HCT116 (cell line): Measurements from ENCODE around the gene CABLES1. TPM values are rescaled to one million over a fixed set of nuclear protein-coding genes. Genes with fewer than 3 reads are reported as not detected.

ENCODE experiments used
- ATAC-seq: fragments of 200-7000 bp; cut with Tn5 transposase; 2 replicates; pipeline ENCODE4 v1.9.1; 2020; ENCODE audit warnings: mild to moderate bottlenecking, moderate library complexity
- BruUV-seq: library from RNA; stranded (reverse); fragments of 400-500 nt; replicated peaks from 2 replicates; lab custom pipeline; 2021; lab: Mats Ljungman, UMichigan
- CTCF ChIA-PET: fragments of 300-600 bp; sonication (Branson Sonifier 250); formaldehyde crosslinking; loops from one replicate; lab custom pipeline; 2021; ENCODE audit warnings: antibody characterized with exemption; lab: Charles Lee
- POLR2A ChIA-PET: fragments of 300-600, 350-600 bp; sonication (Branson Sonifier 250); formaldehyde crosslinking; loops from one replicate; lab custom pipeline; 2021; ENCODE audit warnings: antibody characterized with exemption; lab: Charles Lee
- RAD21 ChIA-PET, 2 experiments: fragments of 300-600 bp; sonication (Branson Sonifier 250); formaldehyde crosslinking; loops; one replicate each; lab custom pipeline; 2023; ENCODE audit warnings: low total read pairs in 2 of 2; ENCODE audit not compliant: uncharacterized antibody in 2 of 2, unreplicated experiment in 2 of 2, low non-redundant PET in 1 of 2; lab: Charles Lee
- DNase-seq: peaks from one replicate; pipeline ENCODE4 v3.0.0-alpha.2; 2010; ENCODE audit warnings: low read depth, low spot score
- H2AFZ ChIP-seq: fragments of 200-600 bp; shearing (Covaris generic), sonication (generic); 2 replicates; pipeline ENCODE4 v1.6.1; 2017; ENCODE audit warnings: low read depth, mixed run types, mixed read lengths, antibody characterized with exemption, low read length; ENCODE audit not compliant: poor library complexity, severe bottlenecking
- H3K27ac ChIP-seq: 2 replicates; pipeline ENCODE4 v1.5.1; 2012; ENCODE audit warnings: low read depth, low read length
- H3K27me3 ChIP-seq: fragments of 200-600 bp; sonication (generic); 2 replicates; pipeline ENCODE4 v1.6.1; 2016; ENCODE audit warnings: mixed run types, low read length, mixed read lengths; ENCODE audit not compliant: insufficient read depth
- H3K36me3 ChIP-seq, 2 experiments: fragments of 200-500 bp in 1 of 2; fragments of 200-600 bp in 1 of 2; sonication (Bioruptor generic) in 1 of 2; sonication (generic) in 1 of 2; 2 replicates each; pipeline versions ENCODE4 v1.5.1 to v1.6.1; 2014 to 2016; ENCODE audit warnings: low read length in 2 of 2, inconsistent platforms in 1 of 2, mixed read lengths in 1 of 2, mixed run types in 1 of 2; ENCODE audit not compliant: insufficient read depth in 2 of 2, control insufficient read depth in 1 of 2
- H3K4me1 ChIP-seq, 2 experiments: fragments of 200-600 bp in 1 of 2; sonication (generic) in 1 of 2; 2 replicates each; pipeline versions ENCODE4 v1.5.1 to v1.6.1; 2012 to 2017; ENCODE audit warnings: low read length in 2 of 2, inconsistent platforms in 1 of 2, mild to moderate bottlenecking in 1 of 2, mixed read lengths in 1 of 2, mixed run types in 1 of 2, moderate library complexity in 1 of 2; ENCODE audit not compliant: insufficient read depth in 2 of 2, control insufficient read depth in 1 of 2
- H3K4me2 ChIP-seq: fragments of 200-600 bp; sonication (generic); 2 replicates; pipeline ENCODE4 v1.6.1; 2017; ENCODE audit warnings: mixed run types, low read length, mixed read lengths
- H3K4me3 ChIP-seq, 2 experiments: fragments of 200-600 bp in 1 of 2; sonication (generic) in 1 of 2; replicated peaks in 1 of 2; 2 replicates each; pipeline ENCODE4 v1.5.1; 2011 to 2016; ENCODE audit warnings: low read length in 2 of 2, control low read depth in 1 of 2, low read depth in 1 of 2, mild to moderate bottlenecking in 1 of 2, mixed read lengths in 1 of 2, mixed run types in 1 of 2
- H3K79me2 ChIP-seq: fragments of 200-600 bp; sonication (generic); 2 replicates; pipeline ENCODE4 v1.6.1; 2017; ENCODE audit warnings: mild to moderate bottlenecking, mixed run types, low read length, moderate library complexity, mixed read lengths; ENCODE audit not compliant: insufficient read depth
- H3K9ac ChIP-seq: fragments of 200-600 bp; sonication (generic); 2 replicates; pipeline ENCODE4 v1.6.1; 2016; ENCODE audit warnings: low read length, mixed read lengths
- H3K9me2 ChIP-seq: fragments of 200-600 bp; sonication (generic), shearing (Covaris generic); 2 replicates; pipeline ENCODE4 v1.6.1; 2017; ENCODE audit warnings: mixed run types, mild to moderate bottlenecking, moderate library complexity; ENCODE audit not compliant: insufficient read depth
- H3K9me3 ChIP-seq, 2 experiments: fragments of 200-500 bp in 1 of 2; fragments of 200-600 bp in 1 of 2; sonication (Bioruptor generic) in 1 of 2; sonication (generic) in 1 of 2; 2 replicates each; pipeline ENCODE4 v1.6.1; 2014 to 2017; ENCODE audit warnings: low read length in 2 of 2, mixed read lengths in 2 of 2, inconsistent platforms in 1 of 2, low read depth in 1 of 2, mild to moderate bottlenecking in 1 of 2, mixed run types in 1 of 2, moderate library complexity in 1 of 2; ENCODE audit not compliant: control insufficient read depth in 1 of 2, insufficient read depth in 1 of 2
- H4K20me1 ChIP-seq: fragments of 200-600 bp; sonication (generic), shearing (Covaris generic); 2 replicates; pipeline ENCODE4 v1.6.1; 2017; ENCODE audit warnings: mixed run types, mild to moderate bottlenecking, moderate library complexity; ENCODE audit not compliant: insufficient read depth
- ATF3 ChIP-seq: IDR thresholded peaks from 2 replicates; pipeline ENCODE4 v1.6.1; 2012
- CBX3 ChIP-seq: IDR thresholded peaks from 2 replicates; pipeline ENCODE4 v1.6.1; 2012; ENCODE audit warnings: low read depth
- EGR1 ChIP-seq: IDR thresholded peaks from 2 replicates; pipeline ENCODE4 v1.6.1; 2012; ENCODE audit warnings: low read depth
- ELF1 ChIP-seq: IDR thresholded peaks from 2 replicates; pipeline ENCODE4 v1.6.1; 2012; ENCODE audit warnings: low read depth, borderline replicate concordance
- EZH2 ChIP-seq: fragments of 200-600 bp; sonication (generic); IDR thresholded peaks from 2 replicates; pipeline ENCODE4 v1.6.1; 2017; ENCODE audit warnings: antibody characterized with exemption, mixed run types
- EZH2phosphoT487 ChIP-seq: fragments of 200-600 bp; IDR thresholded peaks from 2 replicates; pipeline ENCODE4 v1.6.1; 2018; ENCODE audit warnings: antibody characterized with exemption, borderline replicate concordance
- JUND ChIP-seq: IDR thresholded peaks from 2 replicates; pipeline ENCODE4 v1.6.1; 2012
- MAX ChIP-seq: IDR thresholded peaks from 2 replicates; pipeline ENCODE4 v1.6.1; 2012
- POLR2A ChIP-seq: IDR thresholded peaks from 2 replicates; pipeline ENCODE4 v1.7.0; 2011; ENCODE audit warnings: borderline replicate concordance; ENCODE audit not compliant: insufficient read depth, insufficient read length; ENCODE audit errors: extremely low read depth
- POLR2AphosphoS5 ChIP-seq: IDR thresholded peaks from 2 replicates; pipeline ENCODE4 v1.6.1; 2011; ENCODE audit warnings: mild to moderate bottlenecking, low read depth, low read length, moderate library complexity
- RAD21 ChIP-seq: IDR thresholded peaks from 2 replicates; pipeline ENCODE4 v1.6.1; 2012; ENCODE audit warnings: low read depth, mild to moderate bottlenecking
- SIN3A ChIP-seq: IDR thresholded peaks from 2 replicates; pipeline ENCODE4 v1.6.1; 2012; ENCODE audit warnings: low read depth
- SP1 ChIP-seq: IDR thresholded peaks from 2 replicates; pipeline ENCODE4 v1.6.1; 2012; ENCODE audit warnings: low read depth
- TCF7L2 ChIP-seq: IDR thresholded peaks from 2 replicates; pipeline ENCODE4 v1.7.0; 2011; ENCODE audit warnings: borderline replicate concordance, inconsistent platforms; ENCODE audit not compliant: insufficient read depth, insufficient read length; ENCODE audit errors: extremely low read depth
- YY1 ChIP-seq: IDR thresholded peaks from 2 replicates; pipeline ENCODE4 v1.6.1; 2011; ENCODE audit warnings: low read length, low read depth, moderate library complexity, mild to moderate bottlenecking; ENCODE audit not compliant: insufficient replicate concordance; ENCODE audit errors: extremely low read depth
- ZBTB33 ChIP-seq: IDR thresholded peaks from 2 replicates; pipeline ENCODE4 v1.6.1; 2011; ENCODE audit warnings: mild to moderate bottlenecking, low read length, moderate library complexity; ENCODE audit not compliant: insufficient replicate concordance; ENCODE audit errors: extremely low read depth
- intact Hi-C: fragments of 100-400 bp; cut with micrococcal nuclease; formaldehyde crosslinking; loops from 2 replicates; pipeline ENCODE4 v1.10.0; 2022
- total RNA-seq: library from RNA; stranded (reverse); gene quantifications from one replicate; pipeline ENCODE4 v1.2.1, GENCODE V29; 2021; ENCODE audit not compliant: unreplicated experiment

CABLES1 gene
- total RNA-seq, 1 experiment from 2014 or later: 7.7 TPM

- Histone ChIP-seq H3K27me3 (no peaks in the 10 kb centered on the region), H3K9me2 (no peaks in the 10 kb centered on the region), H3K27ac (no peak overlapping the region), H3K4me2 (no peak overlapping the region), H4K20me1 (no peaks in the 10 kb centered on the region), H3K9ac (no peak overlapping the region), H3K79me2 (no peaks in the 10 kb centered on the region; the same call in 1 of the 2 replicates), H3K4me3 (no peak overlapping the region), H3K4me1 (peaks cover 7 to 10% of the 10 kb centered on the region in 2 experiments), H3K36me3 (no peaks in the 10 kb centered on the region), H3K9me3 (no peaks in the 10 kb centered on the region), H2AFZ (no peak overlapping the region)
- BruUV-seq: no TSS peak
- POLR2A ChIA-PET: no interaction called here
- ATAC-seq (no peak), DNase-seq (no peak)
- CTCF ChIA-PET: interaction anchor here (1.2 kb wide), 1 partner anchor 14 kb away, joined by 3 read pairs; no protein-coding TSS in a partner anchor
- no peak for TF ChIP-seq ZBTB33
- no peak for TF ChIP-seq YY1
- TF ChIP-seq ATF3: no peak
- no peak for TF ChIP-seq MAX
- no peak for TF ChIP-seq EZH2phosphoT487
- no peak for TF ChIP-seq ELF1
- no peak for TF ChIP-seq SIN3A
- TF ChIP-seq POLR2A: no peak
- TF ChIP-seq RAD21: no peak
- no peak for TF ChIP-seq CBX3
- TF ChIP-seq SP1: no peak
- no peak for TF ChIP-seq TCF7L2
- TF ChIP-seq EZH2: no peak
- TF ChIP-seq EGR1: no peak
- no peak for TF ChIP-seq POLR2AphosphoS5
- no peak for TF ChIP-seq JUND
- RAD21 ChIA-PET: no interaction called here
- intact Hi-C loops: no loop called here
Measured at GRCh38 chr18:23148382-23148781, 13.1 kb downstream of the CABLES1 start.
